ENCODE data around the gene SLC28A1.
"Not testable (repeated sequence)": the region's sequence is repeated elsewhere in the genome, so short reads cannot be mapped to it uniquely, and the experiment has no call there.

SLC28A1 gene

DNA sequence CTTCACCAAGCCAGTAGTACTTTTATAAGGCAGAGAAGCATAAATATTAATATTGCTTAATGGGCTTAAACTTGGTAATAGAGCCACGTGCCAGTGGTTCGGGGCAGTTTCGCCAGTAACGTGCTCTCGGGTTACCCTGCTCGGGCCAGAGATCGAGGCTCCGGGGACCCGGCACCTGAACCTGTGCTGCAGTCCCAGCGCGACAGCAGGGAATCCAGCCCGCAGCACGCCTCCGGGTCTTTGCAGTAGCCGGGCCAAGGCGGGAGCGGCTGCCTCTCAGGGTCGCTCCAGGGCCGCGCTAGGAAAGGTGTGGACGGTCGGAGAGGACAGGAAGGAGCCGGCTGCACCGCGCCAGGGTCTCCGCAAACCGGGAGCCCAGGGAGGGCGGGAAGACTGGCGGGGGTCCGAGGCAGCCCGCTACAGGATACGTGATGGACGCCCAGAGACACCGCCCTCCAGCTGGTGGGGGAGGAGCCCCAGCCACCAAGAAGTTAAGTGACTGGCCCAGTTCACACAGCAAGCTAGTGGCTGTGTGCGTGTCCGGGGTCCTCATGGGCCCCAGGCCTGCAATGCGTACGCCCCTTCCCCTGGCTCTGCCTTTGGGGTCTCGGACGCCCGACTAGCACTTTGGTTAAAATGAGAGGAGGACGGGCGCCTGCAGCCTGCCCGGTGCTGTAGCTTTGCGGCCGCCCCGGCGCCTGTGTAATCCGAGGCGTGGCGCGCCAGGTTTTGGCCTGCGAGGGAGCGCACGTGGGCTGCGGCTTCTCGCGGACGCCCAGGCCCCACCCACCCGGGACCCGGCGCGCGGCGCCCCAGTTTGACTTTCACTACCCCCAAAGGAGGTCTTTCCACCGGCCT, 96.0 kb downstream of the SLC28A1 start:
- H3K4me1 Mint-ChIP-seq: peaks cover 11% of the 10 kb centered on the region
- no peaks in the 10 kb centered on the region for H3K36me3 Mint-ChIP-seq
- peak overlapping the region; percentile 99 for H3K4me3 Mint-ChIP-seq
- no peaks in the 10 kb centered on the region for H3K9me3 Mint-ChIP-seq
- ATAC-seq (ENCODE audit: low read depth): peak; percentile 67
- peak; percentile 81 to 95 for DNase-seq (ENCODE audit: low spot score in 2 of 2)
- peak overlapping the region; percentile 89 for H3K27ac Mint-ChIP-seq
- no peaks in the 10 kb centered on the region for H3K27me3 Mint-ChIP-seq

DNA sequence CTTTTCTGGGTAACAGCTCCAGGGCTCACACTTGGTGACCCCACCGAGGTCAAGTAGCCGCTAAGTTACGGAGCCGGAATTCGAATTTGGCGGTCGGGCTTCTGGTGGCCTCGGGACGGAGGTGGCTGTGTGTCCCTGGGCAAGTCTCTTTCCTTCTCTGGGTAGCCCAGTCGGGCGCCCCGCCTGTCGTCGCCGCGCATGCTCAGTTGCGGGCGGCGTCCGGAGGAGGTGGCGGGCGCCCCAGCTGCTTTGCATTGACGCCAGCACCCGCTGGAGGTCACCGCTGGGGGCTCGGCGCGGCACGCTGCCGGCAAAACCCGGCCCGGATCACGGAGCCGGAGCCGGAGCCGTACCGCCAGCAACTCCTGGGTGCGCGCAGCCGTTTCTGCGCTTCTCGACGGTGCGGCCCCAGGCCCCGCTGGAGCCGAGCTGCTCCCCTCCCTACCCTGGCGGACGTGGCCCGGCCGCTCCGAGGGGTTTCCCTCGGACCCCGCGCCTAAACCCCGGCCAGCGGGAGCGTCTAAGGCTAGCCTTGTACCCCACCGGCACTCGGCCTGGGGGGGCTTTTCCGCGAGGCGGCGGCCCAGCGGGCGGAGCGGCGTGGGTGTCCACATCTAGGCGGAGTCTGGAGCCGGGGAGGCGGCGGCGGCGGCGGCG, 96.7 kb downstream of the SLC28A1 start:
- Mint-ChIP-seq H3K4me3 (peak overlapping the region; percentile 99), H3K4me1 (peaks cover 14% of the 10 kb centered on the region), H3K9me3 (no peaks in the 10 kb centered on the region), H3K27ac (peak overlapping the region; percentile 89), H3K36me3 (no peaks in the 10 kb centered on the region), H3K27me3 (no peaks in the 10 kb centered on the region)
- ATAC-seq (ENCODE audit: low read depth) (peak; percentile 73), DNase-seq (ENCODE audit: low spot score in 2 of 2) (peak; percentile 94 to 97)

GRCh38 chr15:84981711-84982300, 97.3 kb downstream of the SLC28A1 start, which contains the start of gene PDE8A:
Gene PDE8A (plus strand): TSS chr15:84981856. CDS start chr15:84982163, 307 bp downstream.
- no peak for ATAC-seq (ENCODE audit: low read depth)
- Mint-ChIP-seq H3K27ac (peak within 1 kb of the TSS; percentile 89), H3K27me3 (no peaks in the 10 kb centered on the region), H3K9me3 (no peaks in the 10 kb centered on the region), H3K4me1 (peaks cover 16% of the 10 kb centered on the region), H3K36me3 (no peaks in the 10 kb centered on the region), H3K4me3 (peak within 1 kb of the TSS; percentile 99)
- no peak for DNase-seq (ENCODE audit: low spot score in 2 of 2)

GRCh38 chr15:84982301-84982920, 97.9 kb downstream of the SLC28A1 start:
- no peaks in the 10 kb centered on the region for H3K36me3 Mint-ChIP-seq
- peak overlapping the region; percentile 89 for H3K4me3 Mint-ChIP-seq
- H3K27me3 Mint-ChIP-seq: no peaks in the 10 kb centered on the region
- peak; percentile 33 to 48 for DNase-seq (ENCODE audit: low spot score in 2 of 2)
- ATAC-seq (ENCODE audit: low read depth): no peak
- H3K27ac Mint-ChIP-seq: peak overlapping the region; percentile 87
- H3K4me1 Mint-ChIP-seq: peaks cover 16% of the 10 kb centered on the region
- H3K9me3 Mint-ChIP-seq: no peaks in the 10 kb centered on the region

- H3K27ac Mint-ChIP-seq: no peak overlapping the region
- H3K27me3 Mint-ChIP-seq: no peaks in the 10 kb centered on the region
- peaks cover 20% of the 10 kb centered on the region for H3K4me1 Mint-ChIP-seq
- H3K36me3 Mint-ChIP-seq: no peaks in the 10 kb centered on the region
- no peak for ATAC-seq (ENCODE audit: low read depth)
- no peak for DNase-seq (ENCODE audit: low spot score in 2 of 2)
- peak overlapping the region; percentile 89 for H3K4me3 Mint-ChIP-seq
- H3K9me3 Mint-ChIP-seq: no peaks in the 10 kb centered on the region
Observed at GRCh38 chr15:84983294-84983693, 98.8 kb downstream of the SLC28A1 start.

DNA sequence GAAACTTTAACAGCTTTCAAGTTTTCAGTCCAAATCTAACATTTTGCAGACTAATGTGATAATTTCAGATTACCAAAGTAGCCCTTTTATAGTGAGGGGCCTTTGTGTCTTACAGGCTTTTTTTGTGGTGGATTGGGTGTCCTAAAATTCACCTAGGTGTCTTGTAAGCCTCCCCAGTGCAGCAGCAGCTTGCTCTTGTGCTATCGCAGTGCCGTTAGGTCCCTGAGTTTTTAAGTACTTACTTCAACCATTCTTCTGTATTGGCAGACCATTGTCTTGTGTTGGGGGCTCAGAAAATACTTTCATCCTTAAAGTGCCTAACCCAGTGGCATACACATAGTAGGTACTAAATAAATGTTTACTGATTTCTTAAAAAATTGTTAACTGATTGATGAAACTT, 99.2 kb downstream of the SLC28A1 start:
- Mint-ChIP-seq H3K27me3 (no peaks in the 10 kb centered on the region), H3K27ac (no peak overlapping the region), H3K36me3 (no peaks in the 10 kb centered on the region), H3K4me3 (no peak overlapping the region), H3K9me3 (no peaks in the 10 kb centered on the region), H3K4me1 (peaks cover 25% of the 10 kb centered on the region)
- ATAC-seq (ENCODE audit: low read depth): no peak
- DNase-seq (ENCODE audit: low spot score in 2 of 2): no peak

- no peak overlapping the region for H3K27ac Mint-ChIP-seq
- no peak for DNase-seq (ENCODE audit: low spot score in 2 of 2)
- no peaks in the 10 kb centered on the region for H3K9me3 Mint-ChIP-seq
- ATAC-seq (ENCODE audit: low read depth): no peak
- H3K4me1 Mint-ChIP-seq: peaks cover 28% of the 10 kb centered on the region
- H3K36me3 Mint-ChIP-seq: no peaks in the 10 kb centered on the region
- H3K27me3 Mint-ChIP-seq: no peaks in the 10 kb centered on the region
- H3K4me3 Mint-ChIP-seq: no peak overlapping the region
Observed at GRCh38 chr15:84985158-84985557, 100.7 kb downstream of the SLC28A1 start.

- not testable (repeated sequence) for H3K4me3 Mint-ChIP-seq; ATAC-seq (ENCODE audit: low read depth); H3K27ac Mint-ChIP-seq; DNase-seq (ENCODE audit: low spot score in 2 of 2); H3K36me3 Mint-ChIP-seq; H3K27me3 Mint-ChIP-seq; H3K9me3 Mint-ChIP-seq
- H3K4me1 Mint-ChIP-seq: peaks cover 39% of the 10 kb centered on the region
Observed at GRCh38 chr15:84987351-84987750, 102.9 kb downstream of the SLC28A1 start.

GRCh38 chr15:84987949-84988624, 103.6 kb downstream of the SLC28A1 start:
- H3K4me1 Mint-ChIP-seq: peaks cover 40% of the 10 kb centered on the region
- peak overlapping the region; percentile 62 for H3K4me3 Mint-ChIP-seq
- ATAC-seq (ENCODE audit: low read depth) (peak; percentile 72), DNase-seq (ENCODE audit: low spot score in 2 of 2) (no peak)
- peak overlapping the region; percentile 87 for H3K27ac Mint-ChIP-seq
- H3K36me3 Mint-ChIP-seq: no peaks in the 10 kb centered on the region
- H3K27me3 Mint-ChIP-seq: no peaks in the 10 kb centered on the region
- H3K9me3 Mint-ChIP-seq: no peaks in the 10 kb centered on the region

DNA sequence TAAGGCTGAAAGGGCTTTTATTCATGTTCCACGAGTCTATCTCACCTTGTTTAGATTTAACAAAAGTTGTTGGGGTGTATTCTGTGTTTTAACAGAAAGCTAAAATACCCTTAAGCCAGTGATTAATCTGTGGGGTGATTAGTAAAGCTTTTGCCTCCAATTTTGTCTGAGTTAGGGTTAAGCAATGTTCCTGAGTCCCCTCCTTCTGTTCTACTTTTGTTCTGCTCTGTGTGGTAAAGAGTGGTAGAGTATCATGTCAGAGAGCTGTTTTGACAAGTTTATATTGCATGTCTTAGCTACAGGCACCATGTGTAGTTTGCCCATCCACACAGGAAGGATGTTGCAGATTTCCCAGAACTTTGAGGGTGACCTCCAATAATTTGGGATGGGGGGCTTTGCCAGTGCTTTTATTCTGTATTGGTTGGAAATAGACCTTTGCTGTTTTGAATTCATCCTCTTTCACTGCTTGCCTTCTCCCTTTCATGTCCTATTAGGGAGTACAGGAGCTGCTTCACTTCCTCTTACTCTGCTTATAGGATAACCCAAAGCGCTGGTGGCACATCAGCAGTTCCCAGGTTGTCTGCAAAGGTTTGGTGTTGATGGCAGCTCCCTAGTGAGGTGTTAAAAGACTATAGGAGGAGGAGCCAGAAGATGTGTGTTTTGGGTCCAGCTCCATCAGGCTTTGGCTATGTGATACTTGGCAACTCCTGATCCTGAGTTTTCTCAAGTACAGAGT, 104.6 kb downstream of the SLC28A1 start:
- H3K27me3 Mint-ChIP-seq: no peaks in the 10 kb centered on the region
- no peak overlapping the region for H3K4me3 Mint-ChIP-seq
- no peak for DNase-seq (ENCODE audit: low spot score in 2 of 2)
- no peaks in the 10 kb centered on the region for H3K36me3 Mint-ChIP-seq
- peaks cover 40% of the 10 kb centered on the region for H3K4me1 Mint-ChIP-seq
- no peak for ATAC-seq (ENCODE audit: low read depth)
- no peaks in the 10 kb centered on the region for H3K9me3 Mint-ChIP-seq
- peak overlapping the region; percentile 87 for H3K27ac Mint-ChIP-seq

DNA sequence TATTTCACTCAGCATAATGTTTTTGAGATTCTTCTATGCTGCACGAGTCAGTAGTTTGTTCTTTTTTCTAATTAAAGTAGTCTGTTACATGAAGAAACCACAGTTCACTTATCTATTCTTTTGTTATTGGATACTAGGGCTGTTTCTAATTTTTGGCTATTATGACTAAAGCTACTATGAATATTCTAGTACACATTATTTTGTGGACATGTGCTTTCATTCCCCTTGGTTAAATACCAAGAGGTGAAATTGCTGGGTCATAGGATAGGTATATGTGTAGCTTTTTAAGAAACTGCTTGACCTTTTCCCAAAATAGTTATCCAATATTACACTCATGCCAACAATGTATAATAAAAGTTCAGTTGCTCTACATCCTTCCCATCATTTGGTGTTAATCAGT, 106.0 kb downstream of the SLC28A1 start:
- H3K27ac Mint-ChIP-seq: peak overlapping the region; percentile 86
- H3K4me1 Mint-ChIP-seq: peaks cover 36% of the 10 kb centered on the region
- H3K9me3 Mint-ChIP-seq: no peaks in the 10 kb centered on the region
- no peak overlapping the region for H3K4me3 Mint-ChIP-seq
- H3K36me3 Mint-ChIP-seq: no peaks in the 10 kb centered on the region
- no peak for DNase-seq (ENCODE audit: low spot score in 2 of 2)
- no peak for ATAC-seq (ENCODE audit: low read depth)
- H3K27me3 Mint-ChIP-seq: no peaks in the 10 kb centered on the region

GRCh38 chr15:84991014-84991712, 106.7 kb downstream of the SLC28A1 start:
- H3K27ac Mint-ChIP-seq: peak overlapping the region; percentile 86
- peak; percentile 83 for ATAC-seq (ENCODE audit: low read depth)
- no peaks in the 10 kb centered on the region for H3K27me3 Mint-ChIP-seq

More at GRCh38 chr15:84991014-84991712, 106.7 kb downstream of the SLC28A1 start:
- peak in 1 of 2 donors; percentile 18 for DNase-seq (ENCODE audit: low spot score in 2 of 2)
- no peaks in the 10 kb centered on the region for H3K9me3 Mint-ChIP-seq
- H3K36me3 Mint-ChIP-seq: peaks cover 1% of the 10 kb centered on the region
- peaks cover 34% of the 10 kb centered on the region for H3K4me1 Mint-ChIP-seq
- peak overlapping the region; percentile 57 for H3K4me3 Mint-ChIP-seq

Measured in memory B cell (primary cell).